Kidney (tissue), 14 donors: ENCODE results near the gene SLC35D2. TPM values are rescaled to one million over a fixed set of nuclear protein-coding genes. Genes with fewer than 3 reads are reported as not detected.

ENCODE experiments used
- DNase-seq, 5 donors: peaks; one replicate each; pipeline ENCODE4 v3.0.0-alpha.2; 2013 to 2020
- FAIRE-seq: peaks from 2 replicates; lab custom pipeline; 2012; peaks lifted over from hg19 to GRCh38; lab: Jason Lieb, UNC
- H3K27ac ChIP-seq, 2 donors: one replicate each; pipeline ENCODE4 v1.7.0; 2013; ENCODE audit warnings: low read depth in 2 of 2, low read length in 2 of 2, inconsistent platforms in 1 of 2
- H3K27me3 ChIP-seq: one replicate; pipeline ENCODE4 v1.7.1; 2013; ENCODE audit warnings: low read length, inconsistent platforms; ENCODE audit not compliant: control insufficient read depth, insufficient read depth
- H3K36me3 ChIP-seq, 3 donors: one replicate each; pipeline versions ENCODE4 v1.7.0 to v1.7.1; 2013; ENCODE audit warnings: low read length in 3 of 3, control low read depth in 1 of 3, inconsistent platforms in 1 of 3; ENCODE audit not compliant: insufficient read depth in 3 of 3, control insufficient read depth in 2 of 3
- H3K4me1 ChIP-seq, 3 donors: one replicate each; pipeline versions ENCODE4 v1.7.0 to v1.7.1; 2013; ENCODE audit warnings: low read length in 3 of 3, inconsistent platforms in 1 of 3, low read depth in 1 of 3; ENCODE audit not compliant: control insufficient read depth in 2 of 3, insufficient read depth in 2 of 3
- H3K4me3 ChIP-seq, 3 donors: one replicate each; pipeline versions ENCODE4 v1.7.0 to v1.8.1; 2013; ENCODE audit warnings: low read length in 3 of 3, control low read depth in 1 of 3, inconsistent platforms in 1 of 3
- H3K9ac ChIP-seq, 3 donors: one replicate each; pipeline versions ENCODE4 v1.7.0 to v1.7.1; 2013; ENCODE audit warnings: low read length in 3 of 3, control low read depth in 1 of 3, inconsistent platforms in 1 of 3
- H3K9me3 ChIP-seq, 3 donors: one replicate each; pipeline versions ENCODE4 v1.7.0 to v1.7.1; 2013; ENCODE audit warnings: low read length in 3 of 3, control low read depth in 1 of 3, inconsistent platforms in 1 of 3; ENCODE audit not compliant: control insufficient read depth in 2 of 3, insufficient read depth in 1 of 3
- CTCF ChIP-seq: IDR thresholded peaks from 3 replicates; pipeline ENCODE4 v1.5.1; 2012; ENCODE audit warnings: mild to moderate bottlenecking, moderate library complexity, borderline replicate concordance; ENCODE audit not compliant: insufficient read depth; ENCODE audit errors: extremely low read depth
- intact Hi-C: fragments of 100-400 bp; cut with DNase I; formaldehyde crosslinking; loops from one replicate; pipeline ENCODE4 v1.11.1; 2022
- polyA plus RNA-seq: library from polyadenylated mRNA; stranded (reverse); fragments of 350-450 nt; fragmentation: Illumina TruSeq; extraction: RNeasy Lipid Tissue Mini Kit (QIAGEN cat#74804); gene quantifications from one replicate; pipeline ENCODE4 v1.2.3, GENCODE V29; 2014; ENCODE audit warnings: low read depth, low replicate concordance; ENCODE audit not compliant: insufficient read depth
- total RNA-seq: library from RNA; stranded (reverse); fragmentation: NEBNext Ultra II Directional; extraction: Animal tissue kit (Norgen Biotek cat#: 25700); gene quantifications from one replicate; pipeline ENCODE4 v1.2.1, GENCODE V29; 2021
- donor health status: control.
- donor health status: control.
- donor health status: control.
- donor health status: control.
- donor health status: control.
- donor health status: DM: yes; HTN: yes; CAD: no.
- donor health status: Normal renal cell carcinoma (clear cell type).

The SLC35D2 gene
- total and polyA plus RNA-seq, 2 donors from 2014 or later: 27.7 to 46.1 TPM

DNA sequence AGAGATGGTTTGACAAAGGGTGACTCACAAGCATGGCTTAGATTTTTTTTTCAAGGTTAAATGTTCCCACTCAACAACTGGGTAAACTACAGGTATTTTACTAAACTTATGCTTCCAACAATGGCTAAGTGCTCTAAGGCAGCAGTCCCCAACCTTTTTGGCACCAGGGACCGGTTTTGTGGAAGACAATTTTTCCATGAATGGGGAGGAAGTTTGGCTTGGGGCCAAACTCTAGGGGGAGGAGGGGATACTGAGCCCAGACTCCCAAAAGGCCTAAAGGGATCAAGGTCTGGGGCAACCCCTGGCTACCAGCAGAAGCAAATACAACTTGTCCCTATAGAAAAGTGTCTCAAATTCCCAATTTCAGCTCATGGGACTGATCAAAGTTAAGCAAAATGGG lies 49.6 kb downstream of the SLC35D2 start:
- H3K27me3 ChIP-seq: no peaks in the 10 kb centered on the region
- no peak for FAIRE-seq
- no peak overlapping the region for H3K4me3 ChIP-seq
- no peak for DNase-seq
- peaks cover 0 to 3% (median 0%) of the 10 kb centered on the region in 3 donors for H3K36me3 ChIP-seq
- no peaks in the 10 kb centered on the region for H3K9me3 ChIP-seq
- intact Hi-C loops: loop anchor here (10.0 kb wide), 1 partner anchor 331 kb away; no protein-coding TSS in a partner anchor
- no peaks in the 10 kb centered on the region for H3K4me1 ChIP-seq
- TF ChIP-seq CTCF: no peak
- H3K9ac ChIP-seq: no peak overlapping the region
- no peak overlapping the region for H3K27ac ChIP-seq

DNA sequence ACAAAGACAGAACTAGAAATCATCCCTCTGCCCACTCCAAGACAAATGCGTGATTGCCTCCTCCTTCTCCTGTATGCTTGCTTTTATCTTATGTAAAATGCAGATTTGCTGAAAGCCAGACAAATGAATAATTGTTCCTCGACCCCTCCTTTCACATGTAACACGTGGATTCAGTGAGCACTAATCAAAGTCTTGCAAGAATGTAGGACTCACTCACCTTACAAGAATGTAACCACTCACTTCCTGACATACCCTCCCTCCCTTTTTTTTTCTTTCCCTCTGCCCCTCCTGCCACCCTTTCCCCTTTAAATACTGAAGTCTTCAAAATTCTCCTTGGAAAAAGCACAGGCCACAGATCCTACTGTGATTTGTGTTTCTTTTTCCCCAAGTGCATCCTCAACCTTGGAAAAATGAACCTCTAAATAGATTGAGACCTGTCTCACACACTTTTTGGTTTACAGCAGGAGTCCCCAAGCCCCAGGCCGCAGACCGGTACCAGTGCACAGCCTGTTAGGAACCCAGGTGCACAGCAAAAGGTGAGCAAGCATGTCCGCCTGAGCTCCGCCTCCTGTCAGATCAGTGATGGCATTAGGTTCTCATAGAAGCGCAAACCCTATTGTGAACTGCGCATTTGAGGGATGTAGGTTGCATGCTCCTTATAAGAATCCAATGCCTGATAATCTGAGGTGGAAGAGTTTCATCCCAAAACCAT lies 52.1 kb downstream of the SLC35D2 start:
- no peaks in the 10 kb centered on the region for H3K4me1 ChIP-seq
- FAIRE-seq (no peak), DNase-seq (no peak)
- no peaks in the 10 kb centered on the region for H3K9me3 ChIP-seq
- intact Hi-C loops: loop anchor here (10.0 kb wide), 1 partner anchor 333 kb away; no protein-coding TSS in a partner anchor
- no peak for TF ChIP-seq CTCF
- H3K27ac ChIP-seq: no peak overlapping the region
- H3K36me3 ChIP-seq: peaks cover 0 to 3% (median 0%) of the 10 kb centered on the region in 3 donors
- H3K4me3 ChIP-seq: no peak overlapping the region
- H3K27me3 ChIP-seq: no peaks in the 10 kb centered on the region
- H3K9ac ChIP-seq: no peak overlapping the region

GRCh38 chr9:96327694-96328352 lies 55.7 kb downstream of the SLC35D2 start:
- no peak overlapping the region for H3K4me3 ChIP-seq
- DNase-seq (peak in 3 of 5 donors; percentile 26 to 65 (median 64)), FAIRE-seq (no peak)
- no peaks in the 10 kb centered on the region for H3K27me3 ChIP-seq
- no peaks in the 10 kb centered on the region for H3K9me3 ChIP-seq
- no peak overlapping the region for H3K9ac ChIP-seq
- intact Hi-C loops: no loop called here
- H3K4me1 ChIP-seq: no peaks in the 10 kb centered on the region
- TF ChIP-seq CTCF: peak; percentile 71
- H3K27ac ChIP-seq: no peak overlapping the region
- H3K36me3 ChIP-seq: no peaks in the 10 kb centered on the region
